Right atrium auricular region (tissue), 2 donors: Measurements from ENCODE around the gene ATXN7L2. TPM values are rescaled to one million over a fixed set of nuclear protein-coding genes. Genes with fewer than 3 reads are reported as not detected.
A peak's percentile ranks its signal among the peaks of the same experiment; 100 is the strongest.

ENCODE experiments used
- DNase-seq: peaks from one replicate; pipeline ENCODE4 v3.0.0-alpha.2; 2019; ENCODE audit warnings: low spot score
- H3K27ac ChIP-seq, 2 donors: fragments of 200-600 bp; sonication (generic); 1 replicate in 1 of 2; 2 replicates in 1 of 2; pipeline ENCODE4 v1.5.1; 2016 to 2019
- H3K27me3 ChIP-seq, 2 donors: fragments of 200-600 bp; sonication (generic); one replicate each; pipeline versions ENCODE4 v1.5.1 to v1.6.0; 2017 to 2019
- H3K36me3 ChIP-seq: fragments of 200-600 bp; sonication (generic); one replicate; pipeline ENCODE4 v1.5.1; 2016
- H3K4me1 ChIP-seq, 2 donors: fragments of 200-600 bp; sonication (generic); one replicate each; pipeline versions ENCODE4 v1.5.1 to v1.6.0; 2017 to 2019
- H3K4me3 ChIP-seq, 2 donors: fragments of 200-600 bp; sonication (generic); 1 replicate in 1 of 2; 2 replicates in 1 of 2; pipeline ENCODE4 v1.5.1; 2017 to 2019; ENCODE audit warnings: mild to moderate bottlenecking in 1 of 2, moderate library complexity in 1 of 2
- H3K9me3 ChIP-seq, 2 donors: fragments of 200-600 bp; sonication (generic); one replicate each; pipeline ENCODE4 v1.5.1; 2019
- CTCF ChIP-seq, 2 donors: fragments of 200-600 bp; sonication (generic); IDR thresholded peaks; one replicate each; pipeline ENCODE4 v1.5.1; 2019; ENCODE audit warnings: antibody characterized with exemption in 2 of 2
- total RNA-seq, 2 donors: library from RNA; depleted of rRNA; stranded (reverse); fragments of >200 nt; gene quantifications; one replicate each; pipeline ENCODE4 v1.1.0, GENCODE V29; 2016

Gene ATXN7L2
- total RNA-seq, 2 donors from 2014 or later: 2.4 to 3.5 TPM

GRCh38 chr1:109488696-109489095 is 5.0 kb downstream of the ATXN7L2 start:
- Histone ChIP-seq H3K9me3 (no peaks in the 10 kb centered on the region), H3K4me1 (peaks cover 0 to 20% of the 10 kb centered on the region in 2 donors), H3K4me3 (no peak overlapping the region), H3K27me3 (no peaks in the 10 kb centered on the region), H3K36me3 (peaks cover 5% of the 10 kb centered on the region), H3K27ac (no peak overlapping the region)
- TF ChIP-seq CTCF (IDR thresholded peaks at IDR 0.05): no peak
- no peak for DNase-seq

GRCh38 chr1:109490029-109490933 is 6.6 kb downstream of the ATXN7L2 start:
- Histone ChIP-seq H3K27ac (no peak overlapping the region), H3K9me3 (no peaks in the 10 kb centered on the region), H3K4me1 (peaks cover 0 to 19% of the 10 kb centered on the region in 2 donors), H3K36me3 (peaks cover 5% of the 10 kb centered on the region), H3K4me3 (no peak overlapping the region), H3K27me3 (no peaks in the 10 kb centered on the region)
- peak; percentile 80 to 86 for TF ChIP-seq CTCF (IDR thresholded peaks at IDR 0.05)
- peak; percentile 81 for DNase-seq

GRCh38 chr1:109490934-109491302 is 7.2 kb downstream of the ATXN7L2 start:
- no peak overlapping the region for H3K27ac ChIP-seq
- no peak for DNase-seq
- peak in 1 of 2 donors; percentile 3 for TF ChIP-seq CTCF (IDR thresholded peaks at IDR 0.05)
- peaks cover 0 to 19% of the 10 kb centered on the region in 2 donors for H3K4me1 ChIP-seq
- H3K4me3 ChIP-seq: no peak overlapping the region
- no peaks in the 10 kb centered on the region for H3K27me3 ChIP-seq
- H3K36me3 ChIP-seq: peaks cover 7% of the 10 kb centered on the region
- no peaks in the 10 kb centered on the region for H3K9me3 ChIP-seq

- H3K27ac ChIP-seq: no peak overlapping the region
- H3K27me3 ChIP-seq: no peaks in the 10 kb centered on the region
- no peak for DNase-seq
- no peak overlapping the region for H3K4me3 ChIP-seq
- H3K9me3 ChIP-seq: no peaks in the 10 kb centered on the region
- peaks cover 12% of the 10 kb centered on the region for H3K36me3 ChIP-seq
- no peak for TF ChIP-seq CTCF (IDR thresholded peaks at IDR 0.05)
- peaks cover 0 to 19% of the 10 kb centered on the region in 2 donors for H3K4me1 ChIP-seq
Measured at GRCh38 chr1:109491372-109491771, 7.7 kb downstream of the ATXN7L2 start.

GRCh38 chr1:109492779-109493178 is 9.1 kb downstream of the ATXN7L2 start:
- Histone ChIP-seq H3K27ac (no peak overlapping the region), H3K27me3 (no peaks in the 10 kb centered on the region), H3K4me1 (peaks cover 0 to 19% of the 10 kb centered on the region in 2 donors), H3K9me3 (no peaks in the 10 kb centered on the region), H3K36me3 (peaks cover 13% of the 10 kb centered on the region), H3K4me3 (no peak overlapping the region)
- no peak for DNase-seq
- no peak for TF ChIP-seq CTCF (IDR thresholded peaks at IDR 0.05)
